GM20000 (cell line): ENCODE measurements around the gene MYO1D.
A peak's percentile ranks its signal among the peaks of the same experiment; 100 is the strongest.
"Not testable (repeated sequence)": the region's sequence is repeated elsewhere in the genome, so short reads cannot be mapped to it uniquely, and the experiment has no call there.

ENCODE experiments used
- DNase-seq: peaks from one replicate; pipeline ENCODE4 v3.0.0; 2012; ENCODE audit warnings: low spot score
- TF ChIP-seq, protein P1 (sequence below): IDR thresholded peaks from 2 replicates; pipeline ENCODE4 v1.5.1; 2012; ENCODE audit warnings: mild to moderate bottlenecking, control low read depth; ENCODE audit errors: extremely low read depth, missing control alignments

Gene MYO1D

DNA sequence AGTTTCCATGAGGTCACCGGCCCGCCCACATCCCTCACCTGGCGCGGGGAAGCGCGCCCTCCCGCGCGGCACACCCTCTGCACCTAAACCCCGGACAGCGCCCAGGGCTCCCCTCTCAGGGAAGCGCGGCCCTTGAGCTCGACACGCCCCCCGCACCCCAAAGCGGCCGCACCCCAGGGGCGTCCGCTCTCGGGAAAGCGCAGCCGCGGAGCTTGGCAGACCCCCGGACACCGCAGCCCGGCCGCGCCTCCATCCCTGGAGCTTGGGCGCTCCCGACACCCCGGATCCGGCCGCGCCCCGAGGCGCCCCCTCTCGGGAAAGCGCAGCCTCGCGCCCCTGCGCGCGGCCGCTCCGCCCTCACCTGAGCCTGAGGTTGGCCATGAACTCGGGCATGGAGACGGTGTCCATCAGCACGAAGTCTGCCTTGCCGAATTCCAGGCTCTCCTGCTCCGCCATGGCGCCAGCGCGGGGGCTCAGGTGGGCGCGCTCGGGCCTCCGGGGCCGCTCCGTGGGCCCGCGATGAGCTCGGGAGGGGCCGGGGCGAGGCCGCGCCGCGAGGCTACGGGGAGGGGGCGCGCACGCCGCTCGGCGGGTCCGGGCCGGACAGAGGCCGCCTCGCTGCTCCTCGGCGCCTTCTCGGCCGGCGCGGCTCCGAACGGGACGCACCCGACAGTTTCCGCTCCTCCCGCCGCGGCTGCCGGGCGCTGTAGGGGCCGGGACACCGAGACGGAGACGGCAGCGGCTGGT is at the start of gene MYO1D:
Gene MYO1D (minus strand): TSS at position 708 of the 747 bp plus-strand sequence. CDS start 252 bp downstream, at position 456.
- TF ChIP-seq, protein P1, sequence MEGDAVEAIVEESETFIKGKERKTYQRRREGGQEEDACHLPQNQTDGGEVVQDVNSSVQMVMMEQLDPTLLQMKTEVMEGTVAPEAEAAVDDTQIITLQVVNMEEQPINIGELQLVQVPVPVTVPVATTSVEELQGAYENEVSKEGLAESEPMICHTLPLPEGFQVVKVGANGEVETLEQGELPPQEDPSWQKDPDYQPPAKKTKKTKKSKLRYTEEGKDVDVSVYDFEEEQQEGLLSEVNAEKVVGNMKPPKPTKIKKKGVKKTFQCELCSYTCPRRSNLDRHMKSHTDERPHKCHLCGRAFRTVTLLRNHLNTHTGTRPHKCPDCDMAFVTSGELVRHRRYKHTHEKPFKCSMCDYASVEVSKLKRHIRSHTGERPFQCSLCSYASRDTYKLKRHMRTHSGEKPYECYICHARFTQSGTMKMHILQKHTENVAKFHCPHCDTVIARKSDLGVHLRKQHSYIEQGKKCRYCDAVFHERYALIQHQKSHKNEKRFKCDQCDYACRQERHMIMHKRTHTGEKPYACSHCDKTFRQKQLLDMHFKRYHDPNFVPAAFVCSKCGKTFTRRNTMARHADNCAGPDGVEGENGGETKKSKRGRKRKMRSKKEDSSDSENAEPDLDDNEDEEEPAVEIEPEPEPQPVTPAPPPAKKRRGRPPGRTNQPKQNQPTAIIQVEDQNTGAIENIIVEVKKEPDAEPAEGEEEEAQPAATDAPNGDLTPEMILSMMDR: peak; percentile 59
- DNase-seq: peak; percentile 82

DNA sequence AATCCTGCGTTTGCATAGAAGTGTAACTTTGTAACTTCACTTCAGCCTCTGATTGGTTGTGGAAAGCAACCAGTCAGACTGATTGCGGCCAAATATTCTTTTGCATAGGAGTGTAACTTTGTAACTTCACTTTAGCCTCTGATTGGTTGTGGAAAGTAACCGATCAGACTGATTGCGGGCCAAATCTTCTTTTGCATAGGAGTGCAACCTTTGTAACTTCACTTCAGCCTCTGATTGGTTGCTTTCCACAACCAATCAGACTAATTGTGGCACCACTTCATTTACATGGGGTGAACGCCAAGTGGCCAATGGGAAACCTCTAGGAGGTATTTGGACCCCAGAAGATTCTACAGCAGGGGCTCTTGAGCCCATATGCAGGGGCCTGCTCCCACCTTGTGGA is 49.3 kb upstream of the MYO1D start:
- TF ChIP-seq, protein P1: no peak
- DNase-seq: no peak

DNA sequence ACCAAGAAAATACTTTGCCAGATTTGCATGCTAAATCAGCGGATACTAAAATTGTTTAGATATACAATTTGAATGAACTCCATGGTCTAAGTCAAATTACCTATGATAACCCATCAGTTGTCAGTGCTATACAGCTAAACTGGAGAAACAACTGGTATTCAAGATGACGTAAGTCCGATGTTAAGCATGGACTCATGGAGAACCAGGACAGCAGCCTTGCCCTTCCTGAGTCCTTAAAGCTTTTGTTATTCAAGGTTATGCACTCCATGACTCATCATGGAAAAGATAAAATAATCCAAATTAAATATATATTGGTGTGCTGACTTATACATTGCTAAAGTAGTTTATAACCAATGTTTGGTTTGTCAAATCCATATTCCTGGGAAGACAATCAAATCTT is 47.0 kb upstream of the MYO1D start:
- not testable (repeated sequence) for DNase-seq

DNA sequence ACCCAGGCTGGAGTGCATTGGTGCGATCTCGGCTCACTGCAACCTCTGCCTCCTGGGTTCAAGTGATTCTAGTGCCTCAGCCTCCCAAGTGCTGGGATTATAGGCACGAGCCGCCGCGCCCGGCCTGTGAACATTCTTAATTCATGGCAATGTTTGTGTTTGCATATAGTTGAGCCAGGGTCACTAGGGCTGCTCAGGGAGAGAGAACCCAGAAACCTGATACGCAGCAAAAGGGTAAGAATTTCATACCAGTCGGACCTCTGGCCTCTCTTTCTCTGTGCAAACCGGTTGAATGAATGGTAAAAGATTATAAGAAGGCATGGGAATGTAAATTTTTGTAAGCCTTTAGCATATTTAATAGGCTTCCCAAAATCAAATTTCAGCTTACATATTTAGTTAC is 44.1 kb upstream of the MYO1D start:
- TF ChIP-seq, protein P1: no peak
- no peak for DNase-seq

DNA sequence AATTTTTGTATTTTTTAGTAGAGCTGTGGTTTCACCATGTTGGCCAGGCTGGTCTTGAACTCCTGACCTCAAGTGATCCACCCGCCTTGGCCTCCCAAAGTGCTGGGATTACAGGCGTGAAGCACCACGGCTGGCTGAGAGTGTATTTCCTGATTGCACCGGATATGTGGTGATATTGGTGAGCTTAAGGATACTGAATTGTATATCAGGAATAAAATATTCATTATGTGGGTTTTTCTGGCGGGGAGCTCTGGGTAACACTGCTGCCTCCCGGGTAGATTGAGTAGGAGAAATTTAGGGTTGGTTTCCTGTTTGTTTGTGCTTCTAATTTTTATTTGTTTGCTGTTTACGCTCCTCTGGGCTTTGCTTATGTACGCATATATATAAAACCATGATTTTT is 43.4 kb upstream of the MYO1D start:
- TF ChIP-seq, protein P1: no peak
- DNase-seq: no peak

DNA sequence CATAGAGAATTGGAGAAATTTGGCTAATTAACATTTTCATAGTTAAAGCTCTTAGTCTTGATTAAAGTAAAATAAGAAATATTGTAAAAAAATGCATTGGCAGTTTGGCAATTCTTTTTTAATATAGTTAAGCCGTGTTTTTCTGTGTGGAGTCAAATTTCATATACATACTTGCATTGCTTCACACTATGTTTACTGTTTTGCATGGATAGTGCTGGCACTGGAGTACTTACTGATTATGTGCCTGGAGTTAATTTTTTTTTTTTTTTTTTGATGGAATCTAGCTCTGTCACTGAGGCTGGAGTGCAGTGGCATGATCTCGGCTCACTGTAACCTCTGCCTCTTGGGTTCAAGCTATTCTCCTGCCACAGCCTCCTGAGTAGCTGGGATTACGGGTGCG is 43.0 kb upstream of the MYO1D start:
- DNase-seq: not testable (repeated sequence)

DNA sequence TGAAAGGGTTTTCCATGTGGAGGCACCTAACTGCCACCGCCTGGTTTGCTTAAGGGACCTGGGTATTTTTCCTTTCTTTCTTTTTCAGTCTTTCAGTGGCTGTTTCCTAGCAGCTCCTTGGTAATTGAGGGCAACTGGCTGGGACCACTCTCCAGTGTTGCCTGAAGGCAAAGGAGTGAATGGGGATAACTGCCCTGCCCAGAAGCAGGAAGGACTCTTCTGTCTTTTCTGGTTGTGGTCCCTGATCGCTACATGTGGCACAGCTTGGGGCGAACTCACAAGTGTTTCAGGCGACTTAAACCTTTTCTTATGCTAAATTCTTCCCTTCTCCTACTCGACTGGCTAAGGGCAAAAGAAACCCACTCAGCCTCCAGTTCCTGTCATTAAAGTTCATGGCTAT is 40.9 kb upstream of the MYO1D start:
- TF ChIP-seq, protein P1: no peak
- DNase-seq: no peak

DNA sequence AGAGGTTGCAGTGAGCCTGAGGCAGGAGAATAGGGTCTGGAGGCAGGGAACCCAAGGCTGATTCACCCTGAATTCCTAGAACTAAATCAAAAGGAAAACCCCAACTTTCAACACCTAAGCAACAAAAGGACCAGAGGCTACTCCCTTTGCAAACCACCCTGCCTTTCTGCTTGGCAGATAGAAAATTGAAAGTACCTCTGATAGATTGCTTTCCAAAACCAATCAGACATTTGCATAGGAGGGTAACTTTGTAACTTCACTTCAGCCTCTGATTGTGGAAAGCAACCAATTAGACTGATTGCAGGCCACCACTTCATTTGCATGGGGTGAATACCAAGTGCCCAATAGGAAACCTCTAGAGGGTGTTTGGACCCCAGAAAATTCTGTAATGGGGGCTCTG is 40.2 kb upstream of the MYO1D start:
- DNase-seq: no peak
- TF ChIP-seq, protein P1: no peak
